Activated T-helper 1 cell treated with Interleukin-2 at 50 U/mL for 16 hours (primary cell): Measurements from ENCODE around the gene SCTR.

Source experiments
- DNase-seq: peaks from one replicate; pipeline ENCODE4 v3.0.0-alpha.2; 2020; ENCODE audit warnings: low read depth

The SCTR gene

DNA sequence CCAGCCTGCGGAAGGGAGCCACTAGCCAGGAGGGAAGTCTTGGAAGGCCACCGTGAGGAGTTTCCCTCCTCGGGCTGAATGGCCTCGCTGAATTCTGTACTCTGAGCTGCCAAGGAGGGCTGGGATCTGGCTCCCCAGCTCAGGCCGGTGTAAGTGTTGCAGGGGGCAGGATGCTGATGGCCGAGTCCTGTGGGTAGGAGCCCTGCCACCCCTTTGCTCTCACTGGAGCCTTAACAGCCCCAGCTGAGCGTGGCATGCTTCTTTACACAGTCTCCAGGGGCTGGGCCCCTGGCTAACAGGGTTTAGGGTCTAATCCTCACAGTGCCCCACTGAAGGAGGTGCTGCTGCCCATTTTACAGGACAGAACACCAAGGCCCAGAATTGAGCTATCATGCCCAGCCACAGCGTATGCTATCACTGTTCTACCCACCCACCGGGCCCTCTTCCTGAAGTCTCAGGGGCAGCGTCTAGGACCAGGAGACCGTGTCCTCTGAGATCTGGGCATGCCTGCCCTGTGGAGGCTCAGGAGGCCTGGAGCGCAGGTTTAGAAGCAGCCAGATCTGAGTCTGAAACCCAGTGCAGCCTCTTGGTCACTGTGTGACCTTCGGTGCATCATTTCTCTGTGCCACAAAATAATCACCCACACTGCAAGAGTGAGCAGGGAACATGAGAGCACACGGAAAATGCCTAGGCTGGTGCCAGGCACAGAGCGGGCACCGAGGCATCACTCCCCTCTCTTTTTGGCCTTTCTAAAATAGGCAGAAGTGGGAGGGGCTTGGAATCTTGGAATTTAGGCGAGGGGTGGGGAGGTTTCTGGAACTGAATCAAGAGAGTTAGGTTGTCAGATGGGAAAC, 49.7 kb downstream of the SCTR start:
- DNase-seq, result no peak

GRCh38 chr2:119473621-119474370, 50.5 kb downstream of the SCTR start:
- no peak for DNase-seq

DNA sequence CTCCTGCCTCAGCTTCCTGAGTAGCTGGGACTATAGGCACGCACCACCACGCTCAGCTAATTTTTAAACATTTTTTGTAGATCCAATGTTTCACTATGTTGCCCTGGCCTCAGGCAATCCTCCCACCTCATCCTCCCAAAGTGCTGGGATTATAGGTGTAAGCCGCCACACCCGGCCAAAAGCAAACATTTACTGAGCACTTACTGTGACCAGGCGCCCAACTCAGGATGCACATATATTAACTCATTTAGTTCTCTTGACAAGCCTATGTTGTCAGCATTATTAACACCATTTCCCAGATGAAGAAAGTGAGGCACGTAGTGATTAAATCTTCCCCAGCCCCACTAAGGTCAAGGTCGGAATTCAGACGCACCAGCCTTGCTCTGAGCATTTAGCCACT, 51.5 kb downstream of the SCTR start:
- no peak for DNase-seq

DNA sequence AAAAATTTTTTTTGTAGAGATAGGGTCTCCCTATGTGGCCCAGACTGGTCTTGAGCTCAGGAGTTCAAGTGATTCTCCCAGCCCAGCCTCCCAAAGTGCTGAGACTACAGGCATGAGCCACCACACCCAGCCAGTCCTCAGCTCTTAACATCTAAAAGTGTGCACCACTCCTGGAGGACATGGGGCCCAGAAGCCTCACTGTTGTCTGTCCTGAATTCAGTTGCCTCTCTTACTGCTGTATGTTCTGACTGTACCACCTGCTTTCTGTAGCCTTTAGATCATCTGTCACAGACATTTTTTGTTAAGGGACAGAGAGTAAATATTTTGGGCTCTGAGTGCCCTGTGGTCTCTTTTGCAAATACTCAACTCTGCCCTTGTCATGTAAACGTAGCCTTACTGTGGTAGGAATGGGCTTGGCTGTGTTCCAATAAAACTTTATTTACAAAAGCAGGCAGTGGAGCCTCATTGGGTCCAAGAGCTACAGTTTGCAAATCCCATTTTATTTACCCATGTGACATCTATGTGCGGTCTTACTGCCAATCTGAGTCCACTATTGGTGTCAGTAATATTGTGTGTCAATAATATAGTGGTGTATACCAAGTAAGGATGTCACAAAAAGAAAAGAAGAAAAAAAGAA, 54.5 kb downstream of the SCTR start:
- DNase-seq, result no peak

DNA sequence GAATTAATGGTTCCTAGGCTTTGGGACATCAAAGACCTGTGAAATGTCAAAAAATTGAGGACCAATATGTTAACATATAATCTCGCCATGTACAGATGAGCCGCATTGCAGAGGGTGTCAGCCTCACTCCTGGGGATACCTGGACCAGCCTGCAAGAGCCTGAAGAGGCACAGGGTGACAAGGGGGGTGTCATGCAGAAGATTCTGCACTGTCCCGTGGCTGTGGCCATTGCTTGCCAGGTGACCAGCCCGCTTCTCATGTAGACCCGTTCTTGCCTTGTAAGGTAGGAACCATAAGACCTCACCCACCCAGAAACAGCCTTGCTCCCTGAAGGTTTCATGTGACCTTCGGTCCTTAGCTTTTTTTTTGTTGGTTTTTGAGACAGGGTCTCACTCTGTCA, 55.2 kb downstream of the SCTR start:
- no peak for DNase-seq

GRCh38 chr2:119468154-119468955, 55.9 kb downstream of the SCTR start:
- DNase-seq, result no peak

- DNase-seq, result no peak
These were observed 57.9 kb downstream of the SCTR start for GRCh38 chr2:119466373-119466772.

- DNase-seq, result no peak
These were observed 58.6 kb downstream of the SCTR start for GRCh38 chr2:119465687-119466086.

GRCh38 chr2:119464981-119465380, 59.3 kb downstream of the SCTR start:
- DNase-seq, result no peak

DNA sequence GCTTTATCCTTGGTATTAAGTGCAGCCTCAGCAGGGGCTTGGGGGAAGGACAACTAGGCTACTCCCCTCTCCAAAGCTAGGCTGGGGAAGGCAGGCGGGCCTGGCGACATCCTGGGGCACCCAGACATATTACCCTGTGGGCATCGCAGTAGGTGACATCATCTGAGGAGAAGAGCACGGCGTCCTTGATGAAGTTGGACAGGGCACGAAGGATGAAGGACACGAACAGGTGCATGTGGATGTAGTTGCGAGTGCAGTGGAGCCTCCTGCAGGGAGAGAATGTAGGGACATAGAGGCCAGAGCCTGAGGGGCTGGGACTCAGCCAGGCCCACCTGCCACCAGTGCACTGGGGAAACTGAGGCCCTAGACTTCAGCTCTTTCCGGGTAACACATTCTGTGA, 60.3 kb downstream of the SCTR start:
- no peak for DNase-seq

- no peak for DNase-seq
These were observed 61.1 kb downstream of the SCTR start for GRCh38 chr2:119463136-119463535.

DNA sequence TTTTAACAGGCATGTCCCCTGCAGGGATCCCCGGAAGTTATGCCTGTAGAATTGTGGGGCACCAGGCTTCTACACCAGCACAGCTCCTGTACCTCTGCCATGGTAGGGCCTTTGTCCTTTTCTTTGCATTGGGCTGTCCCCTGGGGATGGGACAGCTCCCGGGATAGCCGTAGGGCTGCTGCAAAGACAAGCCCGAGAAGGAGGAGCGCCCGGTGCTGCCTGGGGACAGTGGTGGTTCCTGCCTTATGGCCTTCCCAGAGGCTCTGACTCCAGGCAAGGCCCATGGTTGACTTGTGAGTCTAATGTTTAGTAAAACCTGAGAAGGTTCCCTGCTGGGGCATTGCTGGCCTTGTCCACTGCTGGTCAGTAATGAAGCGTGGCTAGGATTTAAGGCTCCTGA, 61.7 kb downstream of the SCTR start:
- no peak for DNase-seq

DNA sequence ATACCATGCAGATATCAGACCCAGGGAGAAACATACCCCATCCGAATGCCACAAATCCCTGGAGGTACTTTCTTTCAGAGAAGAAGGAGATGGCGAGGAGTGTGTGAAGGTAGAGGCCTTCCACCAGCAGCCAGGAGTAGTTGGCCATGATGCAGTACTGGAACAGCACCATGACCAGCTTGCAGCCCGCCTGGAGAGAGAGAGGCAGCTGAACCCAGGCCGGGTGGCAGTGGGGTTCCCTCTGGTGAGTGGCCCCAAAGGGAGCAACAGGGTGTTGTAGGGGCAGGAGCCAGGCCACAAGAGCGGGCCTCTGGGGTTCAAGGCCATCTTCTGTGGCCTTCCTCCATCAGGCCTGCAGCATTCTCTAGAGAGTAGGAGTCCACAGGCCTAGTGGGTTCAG, 62.5 kb downstream of the SCTR start:
- DNase-seq, result no peak

GRCh38 chr2:119460076-119460475, 64.2 kb downstream of the SCTR start:
- DNase-seq, result no peak

DNA sequence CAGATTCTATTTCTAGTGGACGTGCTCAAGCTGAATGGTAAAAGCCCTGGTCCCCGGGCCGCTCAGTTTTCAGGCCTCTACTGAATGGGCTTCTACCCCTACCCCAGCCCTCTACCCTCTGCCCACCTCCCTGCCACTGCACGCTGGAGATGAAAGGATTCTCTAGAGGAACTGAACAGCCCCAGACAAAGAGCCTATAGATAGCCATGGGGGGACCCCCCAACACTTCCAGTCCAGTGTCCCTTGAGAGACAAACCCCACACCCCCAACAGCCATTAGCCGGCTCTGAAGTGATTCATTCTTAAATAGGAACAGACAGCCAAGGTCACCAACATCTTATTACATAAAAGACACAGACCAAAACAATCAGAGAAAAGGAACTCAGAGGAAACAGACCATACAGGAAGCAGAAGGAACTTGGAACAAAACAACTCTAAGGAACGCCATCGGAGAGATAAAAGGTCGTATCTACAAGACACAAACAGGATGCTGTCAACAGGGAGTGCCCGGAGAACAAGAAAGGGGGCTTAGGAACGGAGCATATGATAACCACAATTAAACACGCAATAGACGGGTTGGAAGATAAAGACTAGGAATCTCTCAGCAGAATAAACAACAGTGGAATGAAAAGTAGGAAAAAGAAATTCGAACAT, 69.1 kb downstream of the SCTR start:
- no peak for DNase-seq

DNA sequence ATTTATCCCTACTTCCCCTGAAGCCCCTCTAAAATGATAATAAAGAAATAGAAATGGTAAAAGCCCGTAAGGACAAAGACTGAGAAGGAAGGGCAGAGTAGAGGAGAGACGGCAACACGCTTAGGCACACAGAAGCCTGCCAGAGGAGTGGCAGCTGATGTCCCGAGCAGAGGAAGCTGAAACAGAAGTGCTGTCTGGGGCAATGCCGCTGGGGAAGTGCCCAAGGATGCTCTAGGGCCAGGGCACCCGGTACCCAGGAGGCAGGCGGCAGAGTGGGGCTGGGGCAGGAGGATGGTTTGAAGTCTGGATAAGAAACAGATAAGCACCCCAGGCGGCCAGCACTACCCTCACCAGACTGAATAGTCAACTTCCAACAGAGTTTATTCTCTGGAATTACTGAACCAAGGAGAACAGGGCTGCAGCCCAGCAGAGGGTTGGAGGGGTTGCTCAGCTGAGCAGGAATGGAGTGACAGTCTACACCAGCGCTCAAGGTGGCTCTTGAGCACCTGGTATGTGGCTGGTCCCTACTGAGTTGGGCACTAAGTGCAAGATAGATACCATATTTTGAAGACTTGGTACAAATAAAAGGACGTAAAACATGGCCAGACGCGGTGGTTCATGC, 70.2 kb downstream of the SCTR start:
- no peak for DNase-seq

GRCh38 chr2:119451336-119452050, 72.8 kb downstream of the SCTR start:
- no peak for DNase-seq

- DNase-seq, result no peak
These were observed 74.8 kb downstream of the SCTR start for GRCh38 chr2:119449521-119449920.

- DNase-seq, result no peak
These were observed 75.7 kb downstream of the SCTR start for GRCh38 chr2:119448427-119449141.

DNA sequence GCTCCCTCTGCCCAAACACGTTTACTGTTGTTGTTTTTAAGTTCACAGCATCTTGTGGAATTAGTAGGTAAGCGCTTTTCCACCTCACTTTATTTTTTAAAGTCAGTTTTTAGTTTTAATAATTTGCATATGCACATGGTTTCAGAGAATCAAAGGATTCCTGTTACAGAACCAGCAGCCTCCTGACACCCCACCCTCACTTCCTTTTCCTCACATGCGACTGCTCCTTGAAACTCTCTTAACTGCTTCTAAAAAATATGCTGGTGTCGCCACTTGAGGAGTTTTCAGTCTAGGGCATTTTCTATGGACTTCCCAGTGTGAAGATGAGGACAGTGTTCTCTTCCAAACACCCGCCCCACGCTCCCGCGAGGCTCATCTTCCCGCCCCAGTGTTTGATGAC, 78.2 kb downstream of the SCTR start:
- DNase-seq, result no peak
